Measurements from ENCODE around the gene OMG.

GRCh38 chr17:31281061-31281460 lies 16.0 kb downstream of the OMG start:
- TF ChIP-seq EZH2 (IDR thresholded peaks at IDR 0.05) (no peak), POLR2AphosphoS5 (IDR thresholded peaks at IDR 0.05; ENCODE audit: borderline replicate concordance, low read depth, low read length) (no peak), FOXP2 (optimal IDR thresholded peaks at IDR 0.05; ENCODE audit: control extremely low read depth, extremely low read length, insufficient read depth) (no peak)
